Muscle of leg (tissue), 16 donors: Measurements from ENCODE around the gene TEX51. TPM values are rescaled to one million over a fixed set of nuclear protein-coding genes. Genes with fewer than 3 reads are reported as not detected.

ENCODE experiments used
- DNase-seq: peaks from one replicate; pipeline ENCODE4 v3.0.0; 2013
- H3K27ac ChIP-seq: one replicate; pipeline ENCODE4 v1.5.1; 2013; ENCODE audit warnings: mild to moderate bottlenecking, low read length, control low read depth
- H3K27me3 ChIP-seq: one replicate; pipeline ENCODE4 v1.6.1; 2013; ENCODE audit warnings: low read length; ENCODE audit not compliant: control insufficient read depth, insufficient read depth
- H3K36me3 ChIP-seq: one replicate; pipeline ENCODE4 v1.6.1; 2013; ENCODE audit warnings: low read length; ENCODE audit not compliant: control insufficient read depth, insufficient read depth
- H3K4me1 ChIP-seq: one replicate; pipeline ENCODE4 v1.6.1; 2013; ENCODE audit warnings: low read length; ENCODE audit not compliant: control insufficient read depth, insufficient read depth
- H3K4me3 ChIP-seq: one replicate; pipeline ENCODE4 v1.5.1; 2013; ENCODE audit warnings: low read length, control low read depth
- H3K9me3 ChIP-seq: replicated peaks from 2 replicates; pipeline ENCODE4 v1.6.1; 2013; ENCODE audit warnings: low read depth, low read length; ENCODE audit not compliant: control insufficient read depth
- WGBS: methylation state at CpG from one replicate; pipeline ENCODE4 v1.1.5; 2013; ENCODE audit warnings: missing lambda C conversion rate; ENCODE audit not compliant: insufficient coverage; 5-methylcytosine and 5-hydroxymethylcytosine counted together
- long read RNA-seq, 11 donors: transcript quantifications; one replicate each; lab custom pipeline, GENCODE V29; 2026
- polyA plus RNA-seq, 8 donors: library from polyadenylated mRNA; unstranded; fragments of 120-200 nt; gene quantifications; one replicate each; pipeline versions ENCODE4 v1.2.1 to v1.2.3, GENCODE V29; 2013; ENCODE audit warnings: inconsistent platforms in 1 of 8, low replicate concordance in 1 of 8; ENCODE audit not compliant: insufficient read length in 8 of 8, insufficient read depth in 1 of 8
- total RNA-seq: library from RNA; stranded (reverse); fragments of 120-200 nt; gene quantifications from one replicate; pipeline ENCODE4 v1.2.4, GENCODE V29; 2013

TEX51 gene
- total RNA-seq = not detected
- polyA plus RNA-seq = not detected
- long read RNA-seq, donor 1 = 0 reads
- long read RNA-seq, donor 2 = 0 reads
- long read RNA-seq, donor 3 = 0 reads
- long read RNA-seq, donor 4 = 0 reads
- long read RNA-seq, donor 5 = 0 reads
- long read RNA-seq, donor 6 = 0 reads
- long read RNA-seq, donor 7 = 0 reads
- long read RNA-seq, donor 8 = 0 reads
- long read RNA-seq, donor 9 = 0 reads
- long read RNA-seq, donor 10 = 0 reads
- long read RNA-seq, donor 11 = 0 reads

- H3K27me3 ChIP-seq = peaks cover 2% of the 10 kb centered on the region
- H3K4me1 ChIP-seq = no peaks in the 10 kb centered on the region
- DNase-seq = no peak
- 78% methylated on average over 5 of the region's 5 CpGs for WGBS
- H3K4me3 ChIP-seq = no peak within 1 kb of the TSS
- peaks cover 1% of the 10 kb centered on the region for H3K9me3 ChIP-seq
- H3K36me3 ChIP-seq = no peaks in the 10 kb centered on the region
- H3K27ac ChIP-seq = no peak within 1 kb of the TSS
Observed at GRCh38 chr2:126898636-126899035, at the start of gene TEX51. TSS of gene TEX51 (plus strand) at chr2:126898890. CDS start at chr2:126898919, 29 bp downstream.

- Histone ChIP-seq H3K36me3 (no peaks in the 10 kb centered on the region), H3K4me3 (no peak overlapping the region), H3K9me3 (no peaks in the 10 kb centered on the region), H3K27ac (no peak overlapping the region), H3K27me3 (no peaks in the 10 kb centered on the region), H3K4me1 (peaks cover 18% of the 10 kb centered on the region)
- no peak for DNase-seq
- no CpG with 5 or more reads among the region's 2 CpGs for WGBS
Observed at GRCh38 chr2:126849054-126849453, 49.6 kb upstream of the TEX51 start.

GRCh38 chr2:126849486-126849885, 49.2 kb upstream of the TEX51 start:
- Histone ChIP-seq H3K4me1 (peaks cover 18% of the 10 kb centered on the region), H3K27me3 (no peaks in the 10 kb centered on the region), H3K9me3 (no peaks in the 10 kb centered on the region), H3K4me3 (no peak overlapping the region), H3K36me3 (no peaks in the 10 kb centered on the region), H3K27ac (no peak overlapping the region)
- DNase-seq = no peak
- 68% methylated on average over 3 of the region's 4 CpGs for WGBS

- no peak for DNase-seq
- H3K9me3 ChIP-seq = no peaks in the 10 kb centered on the region
- 20% methylated on average over 1 of the region's 7 CpGs for WGBS
- H3K4me1 ChIP-seq = peaks cover 18% of the 10 kb centered on the region
- no peak overlapping the region for H3K4me3 ChIP-seq
- H3K27me3 ChIP-seq = no peaks in the 10 kb centered on the region
- no peaks in the 10 kb centered on the region for H3K36me3 ChIP-seq
- no peak overlapping the region for H3K27ac ChIP-seq
Observed at GRCh38 chr2:126849991-126850535, 48.6 kb upstream of the TEX51 start.

GRCh38 chr2:126850940-126851339, 47.8 kb upstream of the TEX51 start:
- H3K36me3 ChIP-seq = no peaks in the 10 kb centered on the region
- no peak overlapping the region for H3K27ac ChIP-seq
- no peaks in the 10 kb centered on the region for H3K9me3 ChIP-seq
- 29% methylated on average over 1 of the region's 5 CpGs for WGBS
- H3K4me1 ChIP-seq = peaks cover 18% of the 10 kb centered on the region
- H3K4me3 ChIP-seq = no peak overlapping the region
- peak; percentile 56 for DNase-seq
- no peaks in the 10 kb centered on the region for H3K27me3 ChIP-seq

GRCh38 chr2:126851756-126852155, 46.9 kb upstream of the TEX51 start:
- Histone ChIP-seq H3K9me3 (no peaks in the 10 kb centered on the region), H3K4me1 (peaks cover 21% of the 10 kb centered on the region), H3K27ac (no peak overlapping the region), H3K36me3 (no peaks in the 10 kb centered on the region), H3K27me3 (no peaks in the 10 kb centered on the region), H3K4me3 (no peak overlapping the region)
- 89% methylated on average over 1 of the region's 1 CpG for WGBS
- DNase-seq = no peak

- Histone ChIP-seq H3K27ac (no peak overlapping the region), H3K4me3 (no peak overlapping the region), H3K9me3 (no peaks in the 10 kb centered on the region), H3K27me3 (no peaks in the 10 kb centered on the region), H3K36me3 (no peaks in the 10 kb centered on the region), H3K4me1 (peaks cover 26% of the 10 kb centered on the region)
- WGBS = 20% methylated on average over 1 of the region's 1 CpG
- DNase-seq = no peak
Observed at GRCh38 chr2:126852361-126852760, 46.3 kb upstream of the TEX51 start.

- Histone ChIP-seq H3K9me3 (no peaks in the 10 kb centered on the region), H3K4me1 (peaks cover 24% of the 10 kb centered on the region), H3K27me3 (no peaks in the 10 kb centered on the region), H3K36me3 (no peaks in the 10 kb centered on the region), H3K4me3 (no peak overlapping the region), H3K27ac (no peak overlapping the region)
- no peak for DNase-seq
- 67% methylated on average over 2 of the region's 3 CpGs for WGBS
Observed at GRCh38 chr2:126855606-126856005, 43.1 kb upstream of the TEX51 start.

- no peaks in the 10 kb centered on the region for H3K9me3 ChIP-seq
- peaks cover 16% of the 10 kb centered on the region for H3K4me1 ChIP-seq
- DNase-seq = no peak
- H3K27ac ChIP-seq = no peak overlapping the region
- H3K4me3 ChIP-seq = no peak overlapping the region
- no peaks in the 10 kb centered on the region for H3K36me3 ChIP-seq
- H3K27me3 ChIP-seq = no peaks in the 10 kb centered on the region
- 70% methylated on average over 4 of the region's 6 CpGs for WGBS
Observed at GRCh38 chr2:126856403-126856802, 42.3 kb upstream of the TEX51 start.

- H3K36me3 ChIP-seq = no peaks in the 10 kb centered on the region
- H3K4me3 ChIP-seq = no peak overlapping the region
- H3K27ac ChIP-seq = no peak overlapping the region
- H3K27me3 ChIP-seq = no peaks in the 10 kb centered on the region
- H3K4me1 ChIP-seq = peaks cover 16% of the 10 kb centered on the region
- H3K9me3 ChIP-seq = no peaks in the 10 kb centered on the region
- whole genome bisulfite sequencing = 74% methylated on average over 3 of the region's 3 CpGs
- DNase-seq = no peak
Observed at GRCh38 chr2:126857502-126857901, 41.2 kb upstream of the TEX51 start.
